Activated T-helper 2 cell treated with anti-CD3 and anti-CD28 coated beads, Interferon-gamma antibody, Interleukin-2, Interleukin-4, amounts not matched to agents 10 μg/mL and 5 μg/mL and 100 μg/mL, durations not matched to agents 14 hours and 24 hours and 36 hours (primary cell): ENCODE results near the gene ITM2C. TPM values are rescaled to one million over a fixed set of nuclear protein-coding genes. Genes with fewer than 3 reads are reported as not detected.
A peak's percentile ranks its signal among the peaks of the same experiment; 100 is the strongest.

ENCODE experiments used
- DNase-seq: peaks from one replicate; pipeline ENCODE4 v3.0.0; 2021; ENCODE audit warnings: low spot score
- H3K27ac Mint-ChIP-seq: one replicate; pipeline ENCODE4 v1.8.0; 2021; ENCODE audit warnings: mixed read lengths
- H3K27me3 Mint-ChIP-seq: one replicate; pipeline ENCODE4 v1.8.0; 2021; ENCODE audit warnings: low read depth, mixed read lengths
- H3K36me3 Mint-ChIP-seq: one replicate; pipeline ENCODE4 v1.8.0; 2021; ENCODE audit warnings: low read depth, mixed read lengths
- H3K4me1 Mint-ChIP-seq: one replicate; pipeline ENCODE4 v1.8.0; 2021; ENCODE audit warnings: low read depth, mixed read lengths
- H3K4me3 Mint-ChIP-seq: one replicate; pipeline ENCODE4 v1.8.0; 2021; ENCODE audit warnings: low read depth, mild to moderate bottlenecking, moderate library complexity, mixed read lengths
- H3K9me3 Mint-ChIP-seq: one replicate; pipeline ENCODE4 v1.8.0; 2021; ENCODE audit warnings: mixed read lengths
- intact Hi-C: fragments of 100-400 bp; cut with micrococcal nuclease; formaldehyde crosslinking; loops from one replicate; pipeline ENCODE4 v1.15.1; 2023
- total RNA-seq: library from RNA; stranded (reverse); gene quantifications from 2 replicates; pipeline ENCODE4 v1.2.3, GENCODE V29; 2022

Gene ITM2C
- total RNA-seq, 1 donor from 2014 or later, result 13.3 TPM

GRCh38 chr2:230863031-230863430, 1.7 kb upstream of the ITM2C start:
- H3K4me3 Mint-ChIP-seq, result peak overlapping the region; percentile 13
- intact Hi-C loops, result loop anchor here (5.0 kb wide), 1 partner anchor 41 kb away; no protein-coding TSS in a partner anchor
- H3K9me3 Mint-ChIP-seq, result no peaks in the 10 kb centered on the region
- H3K27me3 Mint-ChIP-seq, result peaks cover 50% of the 10 kb centered on the region
- no peak for DNase-seq
- H3K36me3 Mint-ChIP-seq, result no peaks in the 10 kb centered on the region
- H3K27ac Mint-ChIP-seq, result no peak overlapping the region
- H3K4me1 Mint-ChIP-seq, result peaks cover 22% of the 10 kb centered on the region

GRCh38 chr2:230863442-230864121, 1.2 kb upstream of the ITM2C start:
- Mint-ChIP-seq H3K9me3 (no peaks in the 10 kb centered on the region), H3K4me3 (peak overlapping the region; percentile 86), H3K4me1 (peaks cover 22% of the 10 kb centered on the region), H3K27me3 (peaks cover 49% of the 10 kb centered on the region), H3K36me3 (no peaks in the 10 kb centered on the region), H3K27ac (no peak overlapping the region)
- no peak for DNase-seq
- intact Hi-C loops, result loop anchor here (2.0 to 5.0 kb wide), 2 partner anchors 15 to 41 kb away; no protein-coding TSS in a partner anchor

GRCh38 chr2:230864122-230864604, 579 bp upstream of the ITM2C start:
- no peaks in the 10 kb centered on the region for H3K9me3 Mint-ChIP-seq
- peak overlapping the region; percentile 86 for H3K4me3 Mint-ChIP-seq
- H3K27me3 Mint-ChIP-seq, result peaks cover 48% of the 10 kb centered on the region
- H3K4me1 Mint-ChIP-seq, result peaks cover 22% of the 10 kb centered on the region
- DNase-seq, result no peak
- intact Hi-C loops, result loop anchor here (2.0 to 5.0 kb wide), 2 partner anchors 15 to 42 kb away; no protein-coding TSS in a partner anchor
- no peaks in the 10 kb centered on the region for H3K36me3 Mint-ChIP-seq
- no peak overlapping the region for H3K27ac Mint-ChIP-seq

- no peak overlapping the region for H3K27ac Mint-ChIP-seq
- intact Hi-C loops, result loop anchor here (2.0 kb wide), 1 partner anchor 17 kb away; no protein-coding TSS in a partner anchor
- peak overlapping the region; percentile 63 for H3K4me3 Mint-ChIP-seq
- H3K9me3 Mint-ChIP-seq, result no peaks in the 10 kb centered on the region
- H3K27me3 Mint-ChIP-seq, result peaks cover 49% of the 10 kb centered on the region
- peaks cover 22% of the 10 kb centered on the region for H3K4me1 Mint-ChIP-seq
- no peaks in the 10 kb centered on the region for H3K36me3 Mint-ChIP-seq
- no peak for DNase-seq
Observed at GRCh38 chr2:230865307-230865765, 594 bp downstream of the ITM2C start.

- H3K4me1 Mint-ChIP-seq, result peaks cover 21% of the 10 kb centered on the region
- peaks cover 46% of the 10 kb centered on the region for H3K27me3 Mint-ChIP-seq
- intact Hi-C loops, result loop anchor here (2.0 kb wide), 1 partner anchor 17 kb away; no protein-coding TSS in a partner anchor
- no peaks in the 10 kb centered on the region for H3K9me3 Mint-ChIP-seq
- peak overlapping the region; percentile 63 for H3K4me3 Mint-ChIP-seq
- H3K27ac Mint-ChIP-seq, result no peak overlapping the region
- no peak for DNase-seq
- no peaks in the 10 kb centered on the region for H3K36me3 Mint-ChIP-seq
Observed at GRCh38 chr2:230865766-230866755, 1.3 kb downstream of the ITM2C start.

GRCh38 chr2:230866756-230867523, 2.2 kb downstream of the ITM2C start:
- Mint-ChIP-seq H3K9me3 (no peaks in the 10 kb centered on the region), H3K4me1 (peaks cover 13% of the 10 kb centered on the region), H3K36me3 (no peaks in the 10 kb centered on the region), H3K27me3 (peaks cover 38% of the 10 kb centered on the region), H3K4me3 (peak overlapping the region; percentile 61), H3K27ac (no peak overlapping the region)
- no peak for DNase-seq
- intact Hi-C loops, result no loop called here

- Mint-ChIP-seq H3K4me3 (no peak overlapping the region), H3K36me3 (no peaks in the 10 kb centered on the region), H3K27me3 (peaks cover 31% of the 10 kb centered on the region), H3K4me1 (peaks cover 16% of the 10 kb centered on the region), H3K9me3 (no peaks in the 10 kb centered on the region), H3K27ac (no peak overlapping the region)
- DNase-seq, result no peak
- intact Hi-C loops, result no loop called here
Observed at GRCh38 chr2:230868161-230868946, 3.6 kb downstream of the ITM2C start.

GRCh38 chr2:230868947-230869913, 4.5 kb downstream of the ITM2C start:
- Mint-ChIP-seq H3K27ac (no peak overlapping the region), H3K27me3 (peaks cover 24% of the 10 kb centered on the region), H3K9me3 (no peaks in the 10 kb centered on the region), H3K36me3 (no peaks in the 10 kb centered on the region), H3K4me3 (no peak overlapping the region), H3K4me1 (peaks cover 14% of the 10 kb centered on the region)
- intact Hi-C loops, result no loop called here
- DNase-seq, result no peak

- Mint-ChIP-seq H3K27me3 (peaks cover 20% of the 10 kb centered on the region), H3K9me3 (no peaks in the 10 kb centered on the region), H3K36me3 (no peaks in the 10 kb centered on the region), H3K4me1 (peaks cover 11% of the 10 kb centered on the region), H3K4me3 (no peak overlapping the region), H3K27ac (no peak overlapping the region)
- no peak for DNase-seq
- intact Hi-C loops, result no loop called here
Observed at GRCh38 chr2:230869914-230870543, 5.3 kb downstream of the ITM2C start.

- no peaks in the 10 kb centered on the region for H3K36me3 Mint-ChIP-seq
- no peak for DNase-seq
- no peaks in the 10 kb centered on the region for H3K9me3 Mint-ChIP-seq
- no peak overlapping the region for H3K4me3 Mint-ChIP-seq
- H3K27me3 Mint-ChIP-seq, result peaks cover 15% of the 10 kb centered on the region
- intact Hi-C loops, result no loop called here
- H3K4me1 Mint-ChIP-seq, result peaks cover 11% of the 10 kb centered on the region
- H3K27ac Mint-ChIP-seq, result no peak overlapping the region
Observed at GRCh38 chr2:230870544-230871360, 6.0 kb downstream of the ITM2C start.
